ENCODE measurements around the gene POLH.
"Not testable (repeated sequence)": the region's sequence is repeated elsewhere in the genome, so short reads cannot be mapped to it uniquely, and the experiment has no call there.

The POLH gene

GRCh38 chr6:43575772-43576551 lies at the start of gene POLH, which contains the start of gene XPO5:
POLH (plus strand) TSS chr6:43576185; CDS start chr6:43582320, 6,135 bp downstream.
XPO5 (minus strand) TSS chr6:43576038; CDS start chr6:43575864, 174 bp downstream.
- DNase-seq: peak; percentile 87

DNA sequence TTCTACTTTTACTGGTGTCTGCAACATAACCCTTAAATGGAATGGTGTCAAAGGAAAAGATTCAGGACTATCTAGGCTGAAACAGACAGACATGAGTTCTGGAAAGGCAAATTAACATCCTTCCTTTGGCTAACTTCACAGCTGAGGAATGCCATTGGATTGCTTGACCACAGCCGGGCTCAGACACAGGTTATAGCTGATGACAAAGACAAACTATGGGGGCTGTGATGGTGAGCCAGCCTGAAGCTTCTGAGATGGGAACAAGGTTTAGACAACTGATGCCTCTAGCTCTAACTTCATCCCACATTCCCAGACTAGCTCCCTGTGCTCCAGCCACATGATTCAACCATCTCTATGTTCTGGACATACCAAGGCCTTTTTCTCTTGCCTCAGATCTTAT lies 43.8 kb upstream of the POLH start:
- no peak for DNase-seq

DNA sequence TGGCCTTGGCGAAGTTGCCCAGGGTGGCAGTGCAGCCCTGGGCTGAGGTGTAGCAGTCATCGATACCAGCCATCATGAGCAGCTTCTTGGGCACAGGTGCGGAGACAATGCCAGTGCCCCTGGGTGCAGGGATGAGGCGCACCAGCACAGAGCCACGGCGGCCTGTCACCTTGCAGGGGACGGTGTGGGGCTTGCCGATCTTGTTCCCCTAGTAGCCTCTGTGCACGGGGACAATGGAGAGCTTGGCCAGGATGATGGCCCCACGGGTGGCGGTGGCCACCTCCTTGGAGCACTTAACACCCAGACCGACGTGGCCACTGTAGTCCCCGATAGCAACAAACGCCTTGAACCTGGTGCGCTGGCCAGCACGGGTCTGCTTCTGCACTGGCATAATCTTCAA lies 37.0 kb upstream of the POLH start:
- DNase-seq: not testable (repeated sequence)

DNA sequence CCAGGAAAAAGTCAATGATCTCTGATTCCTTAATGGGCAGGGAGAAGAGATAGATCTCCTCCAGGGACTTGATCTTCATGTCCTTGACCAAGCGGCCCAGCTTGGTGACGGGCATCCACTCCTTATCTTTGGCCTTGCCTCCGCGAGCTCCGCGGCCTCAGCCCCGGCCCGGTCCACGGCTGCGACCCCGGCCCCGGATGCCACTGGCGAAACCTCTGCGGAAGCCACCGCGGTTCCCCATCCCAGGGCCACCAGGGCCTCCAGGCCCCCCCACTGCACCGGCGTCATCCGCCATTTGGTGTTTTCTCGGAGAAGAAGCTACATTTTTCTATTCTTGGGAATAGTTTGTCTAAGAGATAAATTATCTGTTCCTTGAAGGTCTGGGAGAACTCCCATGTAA lies 36.6 kb upstream of the POLH start:
- DNase-seq: not testable (repeated sequence)

DNA sequence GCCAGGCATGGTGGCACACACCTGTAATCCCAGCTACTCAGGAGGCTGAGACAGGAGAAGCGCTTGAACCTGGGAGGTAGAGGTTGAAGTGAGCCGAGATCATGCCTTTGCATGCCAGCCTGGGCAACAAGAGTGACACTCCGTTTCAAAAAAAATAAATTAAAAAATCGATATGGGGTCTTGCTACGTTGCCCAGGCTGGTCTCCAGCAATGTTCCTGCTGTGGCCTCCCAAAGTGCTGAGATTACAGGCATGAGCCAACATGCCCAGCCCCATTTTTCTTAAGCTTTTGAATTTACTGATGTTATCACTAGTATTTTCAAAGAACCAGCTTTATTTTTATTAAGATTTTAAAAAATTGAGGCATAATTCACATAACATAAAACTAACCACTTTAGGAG lies 35.5 kb upstream of the POLH start:
- no peak for DNase-seq

GRCh38 chr6:43541774-43542471 lies 34.1 kb upstream of the POLH start:
- DNase-seq: no peak

DNA sequence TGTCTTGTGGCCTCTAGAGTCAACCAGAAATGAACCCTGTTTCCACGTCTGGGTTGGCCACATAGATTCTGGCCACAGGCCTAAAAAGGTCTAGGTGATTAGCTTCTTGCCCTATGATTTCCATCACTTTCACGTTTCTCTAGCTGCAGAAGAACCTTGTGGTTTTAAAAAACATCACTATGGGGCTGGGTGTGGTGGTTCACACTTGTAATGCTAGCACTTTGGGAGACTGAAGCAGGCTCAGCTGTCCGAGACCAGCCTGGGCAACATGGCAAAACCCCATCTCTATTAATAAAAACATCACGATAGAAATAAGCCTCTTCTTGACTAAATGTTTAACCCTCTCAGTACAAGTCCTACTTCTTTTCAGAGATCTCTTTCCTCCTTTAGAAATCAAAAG lies 31.5 kb upstream of the POLH start:
- DNase-seq: no peak

DNA sequence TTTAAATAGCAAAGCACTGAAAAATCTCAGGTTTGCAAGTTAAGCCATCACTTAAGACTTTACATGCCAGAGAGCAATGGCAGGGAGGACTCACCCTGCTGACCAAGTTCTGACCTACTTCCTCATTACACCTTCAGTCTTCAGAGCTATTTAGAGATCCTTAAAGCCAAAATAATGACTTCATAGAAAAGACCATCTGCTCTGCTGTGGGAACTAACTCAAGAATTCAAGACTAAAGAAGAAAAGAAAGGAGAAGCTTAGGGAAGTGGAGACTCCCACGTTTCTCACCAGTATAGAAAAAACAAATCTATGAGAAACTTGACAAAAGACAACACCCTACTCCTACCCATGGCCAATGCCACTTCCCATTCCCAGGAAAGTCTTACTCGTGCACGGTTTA lies 28.8 kb upstream of the POLH start:
- DNase-seq: no peak

GRCh38 chr6:43557620-43558019 lies 18.4 kb upstream of the POLH start:
- not testable (repeated sequence) for DNase-seq

DNA sequence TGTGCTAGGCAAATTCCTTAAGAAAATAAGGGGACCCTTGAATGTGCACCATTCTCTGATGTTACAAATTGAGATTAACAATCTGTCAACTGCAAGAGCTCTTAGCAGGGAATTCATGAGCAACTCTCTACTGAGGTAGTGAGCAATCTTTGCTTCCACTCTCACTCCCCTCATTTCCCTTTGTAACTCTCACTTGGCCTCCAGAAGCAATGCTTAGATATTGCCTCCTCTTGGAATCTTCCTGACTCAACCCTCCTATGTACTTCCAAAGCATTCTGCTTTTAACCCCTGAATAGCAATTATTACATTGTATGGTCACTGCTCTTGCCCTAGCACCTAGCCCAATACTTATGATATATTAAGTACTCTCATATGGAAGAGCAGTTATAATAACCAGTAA lies 16.7 kb upstream of the POLH start:
- no peak for DNase-seq

GRCh38 chr6:43570876-43571441 lies 5.0 kb upstream of the POLH start:
- no peak for DNase-seq

- no peak for DNase-seq
Measured at GRCh38 chr6:43572015-43572414, 4.0 kb upstream of the POLH start.

DNA sequence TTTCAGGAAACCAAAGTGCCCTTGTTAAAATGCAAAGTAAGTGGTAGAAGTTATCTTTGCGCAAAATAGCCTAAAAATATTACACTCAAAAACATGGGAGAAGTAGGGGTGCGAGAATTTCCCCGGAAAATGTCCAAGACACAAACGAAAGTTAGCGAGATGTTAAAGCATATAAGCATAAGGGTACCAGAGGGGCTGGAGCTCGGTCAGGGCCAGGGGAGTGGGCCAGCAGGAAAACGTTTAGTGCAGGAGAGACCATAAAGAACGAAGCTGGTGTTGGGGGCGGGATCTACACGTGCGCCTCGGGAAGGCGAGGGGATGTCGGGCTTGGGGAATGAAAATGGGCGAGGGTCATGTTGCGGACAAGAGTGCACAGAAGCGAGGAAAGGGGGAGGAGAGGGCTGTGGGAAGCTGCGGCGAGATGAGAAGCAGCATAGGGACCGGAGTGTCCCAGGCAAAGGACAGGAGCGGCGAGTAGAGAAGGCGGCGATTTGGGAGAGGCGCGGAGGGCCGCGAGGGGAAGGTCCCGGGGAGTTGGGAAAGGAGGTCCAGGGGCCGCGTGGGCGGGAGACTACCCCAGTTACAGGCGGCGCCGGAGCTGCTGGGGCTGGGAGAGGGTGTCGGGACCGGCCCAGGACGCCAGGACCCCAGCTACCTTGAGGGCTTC lies 747 bp upstream of the POLH start:
- peak; percentile 39 for DNase-seq

GRCh38 chr6:43578748-43579147 lies 2.8 kb downstream of the POLH start:
- DNase-seq: no peak

DNA sequence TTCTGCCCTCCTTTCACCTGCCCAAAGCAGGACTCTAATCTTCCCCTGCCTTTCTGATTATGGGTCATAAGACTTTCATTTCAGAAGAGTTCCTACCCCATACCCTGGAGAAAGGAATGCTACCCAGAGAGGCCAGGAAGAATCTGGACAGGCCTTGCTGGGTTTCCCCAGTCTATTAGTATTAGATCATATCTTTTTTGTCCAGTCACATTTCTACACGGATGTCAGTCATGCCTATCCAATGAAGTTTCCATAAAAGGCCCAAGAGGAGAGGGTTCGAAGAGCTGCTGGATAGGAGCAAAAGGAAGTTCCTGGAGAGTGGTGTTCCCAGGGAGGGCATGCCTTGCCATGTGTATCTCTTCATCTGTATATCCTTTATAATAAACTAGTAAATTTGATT lies 3.2 kb downstream of the POLH start:
- DNase-seq: no peak

DNA sequence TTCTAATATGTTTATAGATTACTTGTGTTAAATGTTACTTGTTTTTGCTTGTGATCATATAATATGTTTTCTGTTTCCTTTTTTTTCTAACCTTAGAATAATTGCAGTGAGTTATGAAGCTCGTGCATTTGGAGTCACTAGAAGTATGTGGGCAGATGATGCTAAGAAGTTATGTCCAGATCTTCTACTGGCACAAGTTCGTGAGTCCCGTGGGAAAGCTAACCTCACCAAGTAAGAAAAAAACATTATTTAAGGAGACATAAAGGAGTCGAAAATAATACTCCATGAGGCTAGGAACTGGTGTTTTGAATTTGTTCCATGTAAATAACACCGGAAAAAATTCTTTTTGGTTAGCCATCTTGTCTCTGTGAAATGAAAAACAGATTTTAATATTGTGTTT lies 6.9 kb downstream of the POLH start:
- no peak for DNase-seq

DNA sequence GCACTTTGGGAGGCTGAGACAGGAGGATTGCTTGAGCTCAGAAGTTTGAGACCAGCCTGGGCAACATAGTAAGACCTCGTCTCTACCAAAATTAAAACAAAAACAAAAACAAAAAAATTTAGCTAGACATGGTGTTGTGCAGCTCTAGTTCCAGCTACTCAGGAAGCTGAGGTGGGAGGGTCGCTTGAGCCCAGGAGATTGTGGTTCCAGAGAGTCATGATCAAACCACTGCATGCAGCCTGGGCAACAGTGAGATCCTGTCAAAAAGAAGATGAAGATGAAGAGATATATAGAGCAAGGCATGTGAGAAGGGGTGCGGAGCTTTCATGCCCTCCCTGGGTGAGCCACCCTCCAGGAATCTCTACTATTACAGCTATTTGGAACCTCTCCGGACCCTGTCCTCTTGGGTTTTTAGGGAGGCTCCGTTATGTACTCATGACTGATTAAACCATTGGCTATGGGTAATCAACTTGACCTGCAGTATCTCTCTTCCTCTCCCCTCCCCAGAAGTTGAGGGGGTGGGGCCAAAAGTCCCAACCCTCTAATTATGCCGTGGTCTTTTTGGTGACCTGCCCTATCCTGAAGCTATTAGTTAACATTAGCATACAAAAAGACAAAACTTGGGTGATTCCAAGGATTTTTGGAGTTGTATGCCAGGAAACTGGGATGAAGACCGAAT lies 9.0 kb downstream of the POLH start:
- no peak for DNase-seq

- DNase-seq: no peak
Measured at GRCh38 chr6:43588194-43588593, 12.2 kb downstream of the POLH start.

DNA sequence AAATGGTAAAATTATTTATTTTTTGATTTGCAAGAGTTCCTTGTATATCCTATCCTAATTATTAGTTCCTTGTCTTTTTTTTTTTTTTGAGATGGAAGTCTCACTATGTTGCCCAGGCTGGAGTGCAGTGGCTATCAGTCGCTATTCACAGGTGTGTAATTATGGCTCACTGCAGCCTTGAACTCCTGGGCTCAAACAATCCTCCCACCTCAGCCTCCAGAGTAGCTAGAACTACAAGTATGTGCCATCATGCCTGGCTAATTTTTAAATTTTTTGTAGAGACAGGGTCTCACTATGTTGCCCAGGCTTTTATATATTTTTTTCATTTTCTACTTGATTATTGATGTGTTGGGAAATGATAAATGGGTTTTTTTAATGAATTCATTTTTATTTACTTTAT lies 13.6 kb downstream of the POLH start:
- not testable (repeated sequence) for DNase-seq

GRCh38 chr6:43593938-43594337 lies 18.0 kb downstream of the POLH start:
- no peak for DNase-seq

- DNase-seq: no peak
Measured at GRCh38 chr6:43600595-43600994, 24.6 kb downstream of the POLH start.

GRCh38 chr6:43604174-43604573 lies 28.2 kb downstream of the POLH start:
- DNase-seq: no peak

- no peak for DNase-seq
Measured at GRCh38 chr6:43606019-43606418, 30.0 kb downstream of the POLH start.

Measured in NK-92 treated with Interleukin-12 subunit alpha and Interleukin-12 subunit beta, amount 100 ng/mL, for 24 hours (cell line).